Colonic mucosa (tissue), 4 donors: Measurements from ENCODE around the gene SFSWAP. TPM values are rescaled to one million over a fixed set of nuclear protein-coding genes. Genes with fewer than 3 reads are reported as not detected.

ENCODE experiments used
- DNase-seq: peaks from one replicate; pipeline ENCODE4 v3.0.0-alpha.2; 2020
- H3K27ac ChIP-seq: fragments of 200-600 bp; one replicate; pipeline ENCODE4 v1.8.0; 2021
- H3K27me3 ChIP-seq: fragments of 200-600 bp; one replicate; pipeline ENCODE4 v1.8.0; 2021
- H3K36me3 ChIP-seq: fragments of 200-600 bp; one replicate; pipeline ENCODE4 v1.8.0; 2021
- H3K4me1 ChIP-seq: fragments of 200-600 bp; one replicate; pipeline ENCODE4 v1.8.0; 2021; ENCODE audit warnings: mild to moderate bottlenecking
- H3K4me3 ChIP-seq: fragments of 200-600 bp; one replicate; pipeline ENCODE4 v1.8.0; 2021
- H3K9ac ChIP-seq, 2 donors: one replicate each; pipeline ENCODE4 v1.7.0; 2013; ENCODE audit warnings: control low read depth in 2 of 2, low read depth in 2 of 2, low read length in 2 of 2
- H3K9me3 ChIP-seq: fragments of 200-600 bp; one replicate; pipeline ENCODE4 v1.8.0; 2021
- CTCF ChIP-seq: fragments of 200-600 bp; IDR thresholded peaks from one replicate; pipeline ENCODE4 v1.8.0; 2022; ENCODE audit warnings: antibody characterized with exemption, mild to moderate bottlenecking
- intact Hi-C: fragments of 100-400 bp; cut with DNase I; formaldehyde crosslinking; loops from one replicate; pipeline ENCODE4 v1.14.1; 2022
- total RNA-seq, 2 donors: library from RNA; stranded (reverse); fragmentation: NEBNext Ultra II Directional in 1 of 2; extraction: Animal tissue kit (Norgen Biotek cat#: 25700) in 1 of 2; gene quantifications; one replicate each; pipeline ENCODE4 v1.2.1, GENCODE V29; 2021
- donor health status: healthy.
- donor health status: DM: no; HTN: no; CAD: no.
- donor health status: DM: no; HTN: no; CAD: no.

SFSWAP gene
- total RNA-seq, 2 donors from 2014 or later = 28.2 to 35.6 TPM

- no peak overlapping the region for H3K27ac ChIP-seq
- H3K36me3 ChIP-seq = no peaks in the 10 kb centered on the region
- H3K27me3 ChIP-seq = no peaks in the 10 kb centered on the region
- no peak for TF ChIP-seq CTCF
- intact Hi-C loops = no loop called here
- H3K4me1 ChIP-seq = no peaks in the 10 kb centered on the region
- H3K9me3 ChIP-seq = no peaks in the 10 kb centered on the region
- no peak for DNase-seq
- H3K4me3 ChIP-seq = no peak overlapping the region
- H3K9ac ChIP-seq = no peak overlapping the region
These were observed 130.7 kb downstream of the SFSWAP start for GRCh38 chr12:131841547-131841946.

- Histone ChIP-seq H3K27ac (no peak overlapping the region), H3K4me1 (no peaks in the 10 kb centered on the region), H3K9me3 (no peaks in the 10 kb centered on the region), H3K4me3 (no peak overlapping the region), H3K36me3 (no peaks in the 10 kb centered on the region), H3K9ac (no peak overlapping the region), H3K27me3 (no peaks in the 10 kb centered on the region)
- DNase-seq = no peak
- TF ChIP-seq CTCF = no peak
- intact Hi-C loops = no loop called here
These were observed 131.3 kb downstream of the SFSWAP start for GRCh38 chr12:131842169-131842568.

GRCh38 chr12:131843527-131843926 is 132.6 kb downstream of the SFSWAP start:
- intact Hi-C loops = no loop called here
- H3K4me1 ChIP-seq = no peaks in the 10 kb centered on the region

GRCh38 chr12:131844140-131844539 is 133.2 kb downstream of the SFSWAP start:
- no peak for TF ChIP-seq CTCF
- Histone ChIP-seq H3K36me3 (no peaks in the 10 kb centered on the region), H3K4me3 (no peak overlapping the region), H3K4me1 (no peaks in the 10 kb centered on the region), H3K27me3 (no peaks in the 10 kb centered on the region), H3K9me3 (no peaks in the 10 kb centered on the region), H3K9ac (no peak overlapping the region), H3K27ac (no peak overlapping the region)
- no peak for DNase-seq
- intact Hi-C loops = no loop called here

More at GRCh38 chr12:131843527-131843926, 132.6 kb downstream of the SFSWAP start:
- Histone ChIP-seq H3K4me3 (no peak overlapping the region), H3K9me3 (no peaks in the 10 kb centered on the region), H3K27me3 (no peaks in the 10 kb centered on the region), H3K9ac (no peak overlapping the region), H3K36me3 (no peaks in the 10 kb centered on the region), H3K27ac (no peak overlapping the region)
- no peak for TF ChIP-seq CTCF
- no peak for DNase-seq

- Histone ChIP-seq H3K9ac (no peak overlapping the region), H3K27ac (no peak overlapping the region), H3K4me3 (no peak overlapping the region), H3K36me3 (no peaks in the 10 kb centered on the region), H3K4me1 (no peaks in the 10 kb centered on the region), H3K27me3 (no peaks in the 10 kb centered on the region), H3K9me3 (no peaks in the 10 kb centered on the region)
- no peak for TF ChIP-seq CTCF
- no peak for DNase-seq
- intact Hi-C loops = no loop called here
These were observed 133.8 kb downstream of the SFSWAP start for GRCh38 chr12:131844656-131845055.

- intact Hi-C loops = no loop called here
- TF ChIP-seq CTCF = no peak
- no peak overlapping the region for H3K4me3 ChIP-seq
- H3K27me3 ChIP-seq = no peaks in the 10 kb centered on the region
- DNase-seq = no peak
- H3K27ac ChIP-seq = no peak overlapping the region
- no peaks in the 10 kb centered on the region for H3K9me3 ChIP-seq
- no peaks in the 10 kb centered on the region for H3K4me1 ChIP-seq
- H3K9ac ChIP-seq = no peak overlapping the region
- H3K36me3 ChIP-seq = no peaks in the 10 kb centered on the region
These were observed 134.2 kb downstream of the SFSWAP start for GRCh38 chr12:131845121-131845520.
